B cell (primary cell): ENCODE measurements around the gene TBXAS1. TPM values are rescaled to one million over a fixed set of nuclear protein-coding genes. Genes with fewer than 3 reads are reported as not detected.

Source experiments
- ATAC-seq: fragments of 200-7000 bp; cut with Tn5 transposase; one replicate; pipeline ENCODE4 v1.10.0; 2021; ENCODE audit warnings: low read depth, mild to moderate bottlenecking, moderate number of reproducible peaks, moderate library complexity
- CTCF ChIA-PET: fragments of 350-600 bp; sonication (Branson Sonifier 250); formaldehyde crosslinking; loops from one replicate; lab custom pipeline; 2021; ENCODE audit warnings: antibody characterized with exemption, inconsistent platforms; lab: Charles Lee
- POLR2A ChIA-PET: fragments of 350-600 bp; sonication (Branson Sonifier 250); formaldehyde crosslinking; loops from one replicate; lab custom pipeline; 2021; ENCODE audit warnings: antibody characterized with exemption; lab: Charles Lee
- DNase-seq: peaks from one replicate; pipeline ENCODE4 v3.0.0; 2013
- H2AFZ ChIP-seq: 2 replicates; pipeline ENCODE4 v1.6.1; 2012; ENCODE audit warnings: mild to moderate bottlenecking, low read depth, low read length; ENCODE audit not compliant: insufficient read depth, poor library complexity, severe bottlenecking
- H3K27ac ChIP-seq, 2 donors: 1 replicate in 1 of 2; 2 replicates in 1 of 2; pipeline ENCODE4 v1.5.1; 2012 to 2013; ENCODE audit warnings: low read length in 2 of 2, mild to moderate bottlenecking in 2 of 2, moderate library complexity in 1 of 2
- H3K27me3 ChIP-seq, 4 experiments: fragments of 200-600 bp in 1 of 4; sonication (generic) in 1 of 4; replicated peaks in 1 of 4; 1 replicate in 2 of 4; 2 replicates in 2 of 4; pipeline versions ENCODE4 v1.6.1 to v1.7.0; 2013 to 2016; ENCODE audit warnings: low read length in 3 of 4, mild to moderate bottlenecking in 2 of 4, mixed read lengths in 1 of 4, moderate library complexity in 1 of 4; ENCODE audit not compliant: insufficient read depth in 4 of 4, control insufficient read depth in 3 of 4; ENCODE audit errors: control extremely low read depth in 1 of 4
- H3K36me3 ChIP-seq, 2 experiments: replicated peaks in 1 of 2; 1 replicate in 1 of 2; 2 replicates in 1 of 2; pipeline versions ENCODE4 v1.6.1 to v1.7.1; 2013; ENCODE audit warnings: low read length in 1 of 2; ENCODE audit not compliant: insufficient read depth in 2 of 2, control insufficient read depth in 1 of 2; ENCODE audit errors: control extremely low read depth in 1 of 2, extremely low read depth in 1 of 2
- H3K4me1 ChIP-seq, 2 donors: fragments of 200-600 bp in 1 of 2; sonication (generic) in 1 of 2; 1 replicate in 1 of 2; 2 replicates in 1 of 2; pipeline versions ENCODE4 v1.5.1 to v1.6.1; 2013 to 2017; ENCODE audit warnings: low read length in 2 of 2; ENCODE audit not compliant: control insufficient read depth in 2 of 2, insufficient read depth in 2 of 2
- H3K4me2 ChIP-seq: replicated peaks from 2 replicates; pipeline ENCODE3; 2012; ENCODE audit warnings: mild to moderate bottlenecking, low read depth, low read length; ENCODE audit not compliant: poor library complexity, severe bottlenecking
- H3K4me3 ChIP-seq, 5 experiments: fragments of 200-600 bp in 1 of 5; sonication (generic) in 1 of 5; 1 replicate in 3 of 5; 2 replicates in 2 of 5; pipeline versions ENCODE4 v1.5.1 to v1.7.0; 2011 to 2016; ENCODE audit warnings: low read length in 4 of 5, mild to moderate bottlenecking in 4 of 5, low read depth in 2 of 5, control low read depth in 1 of 5, moderate library complexity in 1 of 5; ENCODE audit not compliant: insufficient read depth in 1 of 5; ENCODE audit errors: control extremely low read depth in 1 of 5, extremely low read depth in 1 of 5
- H3K79me2 ChIP-seq: fragments of 200-600 bp; sonication (generic); one replicate; pipeline ENCODE4 v1.6.0; 2016; ENCODE audit warnings: low read length; ENCODE audit not compliant: control insufficient read depth, insufficient read depth
- H3K9ac ChIP-seq: fragments of 200-600 bp; sonication (generic); 2 replicates; pipeline ENCODE4 v1.6.1; 2017; ENCODE audit warnings: mild to moderate bottlenecking, low read length, moderate library complexity
- H3K9me3 ChIP-seq, 3 donors: one replicate each; pipeline versions ENCODE4 v1.6.1 to v1.7.1; 2013; ENCODE audit warnings: low read length in 2 of 3; ENCODE audit not compliant: control insufficient read depth in 2 of 3, insufficient read depth in 1 of 3; ENCODE audit errors: control extremely low read depth in 1 of 3
- H4K20me1 ChIP-seq: 2 replicates; pipeline ENCODE4 v1.6.0; 2012; ENCODE audit warnings: mild to moderate bottlenecking, low read length; ENCODE audit not compliant: insufficient read depth, control insufficient read depth, poor library complexity, severe bottlenecking
- H3K27ac Mint-ChIP-seq: one replicate; pipeline ENCODE4 v1.8.0; 2021; ENCODE audit warnings: mixed read lengths
- H3K27me3 Mint-ChIP-seq: one replicate; pipeline ENCODE4 v1.8.0; 2021; ENCODE audit warnings: mixed read lengths
- H3K4me1 Mint-ChIP-seq: one replicate; pipeline ENCODE4 v1.8.0; 2021; ENCODE audit warnings: mixed read lengths
- H3K4me3 Mint-ChIP-seq: one replicate; pipeline ENCODE4 v1.8.0; 2021; ENCODE audit warnings: mixed read lengths
- H3K9me3 Mint-ChIP-seq: one replicate; pipeline ENCODE4 v1.8.0; 2022; ENCODE audit warnings: mixed read lengths; ENCODE audit not compliant: insufficient read depth
- EZH2 ChIP-seq: IDR thresholded peaks from 2 replicates; pipeline ENCODE4 v1.6.1; 2012; ENCODE audit warnings: borderline replicate concordance, low read depth, mild to moderate bottlenecking, moderate library complexity, low read length; ENCODE audit not compliant: insufficient read depth, poor library complexity, severe bottlenecking
- WGBS: methylation state at CpG from one replicate; pipeline ENCODE4 v1.1.5; 2013; ENCODE audit warnings: missing lambda C conversion rate; ENCODE audit not compliant: insufficient coverage; 5-methylcytosine and 5-hydroxymethylcytosine counted together
- intact Hi-C: fragments of 100-400 bp; cut with micrococcal nuclease; formaldehyde crosslinking; loops from one replicate; pipeline ENCODE4 v1.10.0; 2022
- polyA plus RNA-seq: library from polyadenylated mRNA; depleted of rRNA; stranded (reverse); fragments of >200 nt; gene quantifications from 2 replicates; pipeline ENCODE4 v1.2.3, GENCODE V29; 2012
- total RNA-seq, 2 donors: library from RNA; stranded (reverse); fragments of 120-200 nt in 1 of 2; gene quantifications; 1 replicate in 1 of 2; 2 replicates in 1 of 2; pipeline versions ENCODE4 v1.2.3 to v1.2.4, GENCODE V29; 2013 to 2022
- TF ChIP-seq, protein P1 (sequence below): fragments of 200-600 bp; IDR thresholded peaks from one replicate; pipeline ENCODE4 v1.8.0; 2022; ENCODE audit warnings: antibody characterized with exemption, mild to moderate bottlenecking

Gene TBXAS1
- total and polyA plus RNA-seq, 2 donors (not counting 1 experiment from before 2014, with no cell fraction given): 8.1 to 21.0 TPM

DNA sequence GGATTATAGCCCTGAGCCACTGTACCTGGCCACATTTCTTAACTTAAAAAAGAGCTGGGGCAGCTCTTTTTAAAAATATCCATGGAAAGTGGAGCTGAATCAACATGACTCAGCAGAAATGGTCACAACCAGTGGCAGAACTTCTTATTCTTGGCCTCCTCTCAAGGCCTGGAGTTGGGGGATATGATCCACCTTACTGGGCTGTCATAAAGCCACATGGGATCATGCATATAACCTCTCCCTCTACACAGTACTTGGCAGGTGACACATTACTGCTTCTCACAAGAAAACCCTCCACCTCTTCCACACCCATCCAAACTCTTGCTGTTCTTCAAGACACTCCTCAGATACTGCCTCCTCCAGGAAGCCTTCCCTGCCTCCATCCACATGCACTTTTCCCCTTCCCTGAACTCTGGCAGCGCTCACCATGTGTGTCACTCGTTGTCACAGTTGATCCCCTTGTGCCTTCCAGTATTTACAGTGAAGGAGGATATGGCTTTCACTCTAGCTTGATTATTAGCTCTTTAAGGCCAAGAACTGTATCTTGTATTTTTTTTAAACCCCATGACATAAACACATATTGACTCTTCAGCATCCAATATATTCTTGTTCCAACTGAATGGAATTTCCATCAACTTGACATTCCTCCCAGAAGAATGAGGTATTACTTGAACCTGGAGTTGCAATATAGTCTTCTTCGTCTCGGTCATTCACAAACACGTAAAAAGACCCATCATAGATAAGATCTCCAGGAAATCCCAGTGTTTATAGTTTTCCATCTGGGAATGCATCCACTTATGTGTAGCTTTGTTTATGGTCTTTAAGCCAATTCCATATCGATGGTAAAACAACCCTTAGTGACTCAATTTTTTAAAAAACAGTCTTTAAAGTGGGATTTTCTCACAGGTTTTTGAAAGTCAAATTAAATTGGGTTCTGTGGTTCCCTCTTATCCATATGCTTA lies 85.5 kb downstream of the TBXAS1 start:
- DNase-seq (no peak), ATAC-seq (no peak)
- ChIA-PET CTCF (interaction anchor here (1.0 kb wide), 1 partner anchor 269 kb away, joined by 3 read pairs; no protein-coding TSS in a partner anchor), POLR2A (interaction anchor here (0.7 kb wide), 1 partner anchor 207 kb away, joined by 4 read pairs; no protein-coding TSS in a partner anchor)
- Mint-ChIP-seq H3K27me3 (no peaks in the 10 kb centered on the region), H3K9me3 (no peaks in the 10 kb centered on the region), H3K4me1 (peaks cover 25% of the 10 kb centered on the region), H3K27ac (no peak overlapping the region), H3K4me3 (no peak overlapping the region)
- no peak overlapping the region for H3K4me2 ChIP-seq
- no CpG with 5 or more reads among the region's 6 CpGs for WGBS
- no peak overlapping the region for H2AFZ ChIP-seq
- H3K9me3 ChIP-seq: no peaks in the 10 kb centered on the region
- H3K27me3 ChIP-seq: no peaks in the 10 kb centered on the region
- H3K79me2 ChIP-seq: no peaks in the 10 kb centered on the region
- H3K36me3 ChIP-seq: peaks cover 0 to 2% of the 10 kb centered on the region in 2 experiments
- H3K4me1 ChIP-seq: peaks cover 22% of the 10 kb centered on the region in 2 donors
- no peak overlapping the region for H3K9ac ChIP-seq
- intact Hi-C loops: no loop called here
- no peak overlapping the region for H3K4me3 ChIP-seq
- H3K27ac ChIP-seq: no peak overlapping the region
- TF ChIP-seq, protein P1, sequence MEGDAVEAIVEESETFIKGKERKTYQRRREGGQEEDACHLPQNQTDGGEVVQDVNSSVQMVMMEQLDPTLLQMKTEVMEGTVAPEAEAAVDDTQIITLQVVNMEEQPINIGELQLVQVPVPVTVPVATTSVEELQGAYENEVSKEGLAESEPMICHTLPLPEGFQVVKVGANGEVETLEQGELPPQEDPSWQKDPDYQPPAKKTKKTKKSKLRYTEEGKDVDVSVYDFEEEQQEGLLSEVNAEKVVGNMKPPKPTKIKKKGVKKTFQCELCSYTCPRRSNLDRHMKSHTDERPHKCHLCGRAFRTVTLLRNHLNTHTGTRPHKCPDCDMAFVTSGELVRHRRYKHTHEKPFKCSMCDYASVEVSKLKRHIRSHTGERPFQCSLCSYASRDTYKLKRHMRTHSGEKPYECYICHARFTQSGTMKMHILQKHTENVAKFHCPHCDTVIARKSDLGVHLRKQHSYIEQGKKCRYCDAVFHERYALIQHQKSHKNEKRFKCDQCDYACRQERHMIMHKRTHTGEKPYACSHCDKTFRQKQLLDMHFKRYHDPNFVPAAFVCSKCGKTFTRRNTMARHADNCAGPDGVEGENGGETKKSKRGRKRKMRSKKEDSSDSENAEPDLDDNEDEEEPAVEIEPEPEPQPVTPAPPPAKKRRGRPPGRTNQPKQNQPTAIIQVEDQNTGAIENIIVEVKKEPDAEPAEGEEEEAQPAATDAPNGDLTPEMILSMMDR: no peak
- TF ChIP-seq EZH2: no peak
- no peaks in the 10 kb centered on the region for H4K20me1 ChIP-seq
